Bronchial epithelial cell (primary cell): ENCODE data around the gene ZNF335. TPM values are rescaled to one million over a fixed set of nuclear protein-coding genes. Genes with fewer than 3 reads are reported as not detected.
A peak's percentile ranks its signal among the peaks of the same experiment; 100 is the strongest.

Experiments used
- DNase-seq: peaks from one replicate; pipeline ENCODE4 v3.0.0-alpha.2; 2010; ENCODE audit warnings: low read depth
- FAIRE-seq: peaks from 2 replicates; lab custom pipeline; 2011; peaks lifted over from hg19 to GRCh38; lab: Jason Lieb, UNC
- H3K27me3 ChIP-seq: 2 replicates; pipeline ENCODE4 v1.5.1; 2011; ENCODE audit warnings: low read length; ENCODE audit not compliant: control insufficient read depth, insufficient read depth
- H3K36me3 ChIP-seq: 2 replicates; pipeline ENCODE4 v1.5.1; 2011; ENCODE audit warnings: low read length; ENCODE audit not compliant: control insufficient read depth, insufficient read depth
- H3K4me3 ChIP-seq: 2 replicates; pipeline ENCODE4 v1.5.1; 2011; ENCODE audit warnings: mild to moderate bottlenecking, low read depth, low read length, control low read depth
- total RNA-seq: library from RNA; depleted of rRNA; stranded (reverse); fragments of >200 nt; gene quantifications from 2 replicates; pipeline ENCODE4 v1.2.1, GENCODE V29; 2014
- TF ChIP-seq, protein P1 (sequence below): IDR thresholded peaks from 2 replicates; pipeline ENCODE4 v1.5.1; 2011; ENCODE audit warnings: mild to moderate bottlenecking, moderate library complexity, low read length, control low read depth, inconsistent platforms; ENCODE audit not compliant: insufficient read depth, severe bottlenecking

ZNF335 gene
- total RNA-seq, 1 donor from 2014 or later, result 10.3 TPM

- FAIRE-seq, result no peak
- H3K4me3 ChIP-seq, result peak overlapping the region; percentile 94
- peaks cover 29% of the 10 kb centered on the region for H3K36me3 ChIP-seq
- H3K27me3 ChIP-seq, result no peaks in the 10 kb centered on the region
- TF ChIP-seq, protein P1, sequence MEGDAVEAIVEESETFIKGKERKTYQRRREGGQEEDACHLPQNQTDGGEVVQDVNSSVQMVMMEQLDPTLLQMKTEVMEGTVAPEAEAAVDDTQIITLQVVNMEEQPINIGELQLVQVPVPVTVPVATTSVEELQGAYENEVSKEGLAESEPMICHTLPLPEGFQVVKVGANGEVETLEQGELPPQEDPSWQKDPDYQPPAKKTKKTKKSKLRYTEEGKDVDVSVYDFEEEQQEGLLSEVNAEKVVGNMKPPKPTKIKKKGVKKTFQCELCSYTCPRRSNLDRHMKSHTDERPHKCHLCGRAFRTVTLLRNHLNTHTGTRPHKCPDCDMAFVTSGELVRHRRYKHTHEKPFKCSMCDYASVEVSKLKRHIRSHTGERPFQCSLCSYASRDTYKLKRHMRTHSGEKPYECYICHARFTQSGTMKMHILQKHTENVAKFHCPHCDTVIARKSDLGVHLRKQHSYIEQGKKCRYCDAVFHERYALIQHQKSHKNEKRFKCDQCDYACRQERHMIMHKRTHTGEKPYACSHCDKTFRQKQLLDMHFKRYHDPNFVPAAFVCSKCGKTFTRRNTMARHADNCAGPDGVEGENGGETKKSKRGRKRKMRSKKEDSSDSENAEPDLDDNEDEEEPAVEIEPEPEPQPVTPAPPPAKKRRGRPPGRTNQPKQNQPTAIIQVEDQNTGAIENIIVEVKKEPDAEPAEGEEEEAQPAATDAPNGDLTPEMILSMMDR, result no peak
- no peak for DNase-seq
Measured at GRCh38 chr20:45971425-45971674, 653 bp downstream of the ZNF335 start.

- H3K27me3 ChIP-seq, result no peaks in the 10 kb centered on the region
- DNase-seq, result no peak
- TF ChIP-seq, protein P1, result no peak
- FAIRE-seq, result no peak
- peaks cover 29% of the 10 kb centered on the region for H3K36me3 ChIP-seq
- H3K4me3 ChIP-seq, result peak overlapping the region; percentile 94
Measured at GRCh38 chr20:45970646-45971424, 1.2 kb downstream of the ZNF335 start.

- TF ChIP-seq, protein P1, result peak; percentile 82
- FAIRE-seq (no peak), DNase-seq (peak; percentile 62)
- Histone ChIP-seq H3K36me3 (peaks cover 34% of the 10 kb centered on the region), H3K27me3 (no peaks in the 10 kb centered on the region), H3K4me3 (no peak overlapping the region)
Measured at GRCh38 chr20:45969712-45970634, 2.0 kb downstream of the ZNF335 start.

DNA sequence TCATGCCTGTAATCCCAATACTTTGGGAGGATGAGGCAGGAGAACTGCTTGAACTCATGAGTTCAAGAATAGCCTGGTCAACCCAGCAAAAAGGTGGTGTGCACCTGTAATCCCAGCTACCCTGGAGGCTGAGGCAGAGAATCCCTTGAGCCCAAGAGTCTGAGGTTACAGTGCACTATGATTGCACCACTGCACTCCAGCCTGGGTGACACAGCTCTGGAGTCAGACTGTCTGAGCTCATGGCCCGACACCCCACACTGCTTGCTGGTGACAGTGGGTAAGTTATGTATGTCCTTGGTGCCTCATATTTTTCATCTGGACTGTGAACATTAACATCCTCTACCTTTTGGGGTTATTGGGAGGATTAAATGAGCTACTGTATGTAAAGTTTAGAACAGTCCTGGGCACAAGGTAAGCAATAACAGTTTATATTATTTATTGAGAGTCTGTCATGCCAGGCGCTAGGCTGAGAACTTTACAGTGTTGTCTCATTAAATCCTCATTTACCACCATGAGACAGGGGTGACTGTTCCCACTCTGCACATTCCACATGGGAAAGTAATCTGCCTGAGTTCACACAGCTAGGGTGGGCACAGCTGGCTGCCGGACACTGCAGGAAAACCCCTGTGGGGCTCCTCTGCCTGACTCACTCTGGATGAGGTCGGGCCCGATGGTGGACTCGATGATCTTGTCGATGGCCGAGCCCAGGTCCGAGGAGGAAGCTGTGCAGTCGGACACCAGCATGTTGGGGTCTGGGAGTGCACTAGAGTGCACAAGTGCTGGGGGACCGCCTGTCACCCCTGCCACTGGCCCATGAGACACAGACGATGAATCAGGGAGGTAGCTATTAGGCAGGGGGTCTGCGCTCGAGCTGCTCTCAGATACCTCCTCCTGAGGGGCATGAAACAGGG, 2.9 kb downstream of the ZNF335 start:
- Histone ChIP-seq H3K27me3 (no peaks in the 10 kb centered on the region), H3K36me3 (peaks cover 35% of the 10 kb centered on the region), H3K4me3 (no peak overlapping the region)
- DNase-seq (no peak), FAIRE-seq (no peak)
- TF ChIP-seq, protein P1, result no peak

GRCh38 chr20:45968081-45968671, 3.8 kb downstream of the ZNF335 start:
- Histone ChIP-seq H3K4me3 (no peak overlapping the region), H3K27me3 (no peaks in the 10 kb centered on the region), H3K36me3 (peaks cover 39% of the 10 kb centered on the region)
- TF ChIP-seq, protein P1, result no peak
- FAIRE-seq, result no peak
- no peak for DNase-seq
